HCT116 (cell line): Measurements from ENCODE around the gene PLRG1. TPM values are rescaled to one million over a fixed set of nuclear protein-coding genes. Genes with fewer than 3 reads are reported as not detected.

Experiments used
- ATAC-seq: fragments of 200-7000 bp; cut with Tn5 transposase; 2 replicates; pipeline ENCODE4 v1.9.1; 2020; ENCODE audit warnings: mild to moderate bottlenecking, moderate library complexity
- BruUV-seq: library from RNA; stranded (reverse); fragments of 400-500 nt; replicated peaks from 2 replicates; lab custom pipeline; 2021; lab: Mats Ljungman, UMichigan
- CTCF ChIA-PET: fragments of 300-600 bp; sonication (Branson Sonifier 250); formaldehyde crosslinking; loops from one replicate; lab custom pipeline; 2021; ENCODE audit warnings: antibody characterized with exemption; lab: Charles Lee
- POLR2A ChIA-PET: fragments of 300-600, 350-600 bp; sonication (Branson Sonifier 250); formaldehyde crosslinking; loops from one replicate; lab custom pipeline; 2021; ENCODE audit warnings: antibody characterized with exemption; lab: Charles Lee
- RAD21 ChIA-PET, 2 experiments: fragments of 300-600 bp; sonication (Branson Sonifier 250); formaldehyde crosslinking; loops; one replicate each; lab custom pipeline; 2023; ENCODE audit warnings: low total read pairs in 2 of 2; ENCODE audit not compliant: uncharacterized antibody in 2 of 2, unreplicated experiment in 2 of 2, low non-redundant PET in 1 of 2; lab: Charles Lee
- DNase-seq: peaks from one replicate; pipeline ENCODE4 v3.0.0-alpha.2; 2010; ENCODE audit warnings: low read depth, low spot score
- H2AFZ ChIP-seq: fragments of 200-600 bp; shearing (Covaris generic), sonication (generic); 2 replicates; pipeline ENCODE4 v1.6.1; 2017; ENCODE audit warnings: low read depth, mixed run types, mixed read lengths, antibody characterized with exemption, low read length; ENCODE audit not compliant: poor library complexity, severe bottlenecking
- H3K27ac ChIP-seq: 2 replicates; pipeline ENCODE4 v1.5.1; 2012; ENCODE audit warnings: low read depth, low read length
- H3K27me3 ChIP-seq: fragments of 200-600 bp; sonication (generic); 2 replicates; pipeline ENCODE4 v1.6.1; 2016; ENCODE audit warnings: mixed run types, low read length, mixed read lengths; ENCODE audit not compliant: insufficient read depth
- H3K36me3 ChIP-seq, 2 experiments: fragments of 200-500 bp in 1 of 2; fragments of 200-600 bp in 1 of 2; sonication (Bioruptor generic) in 1 of 2; sonication (generic) in 1 of 2; 2 replicates each; pipeline versions ENCODE4 v1.5.1 to v1.6.1; 2014 to 2016; ENCODE audit warnings: low read length in 2 of 2, inconsistent platforms in 1 of 2, mixed read lengths in 1 of 2, mixed run types in 1 of 2; ENCODE audit not compliant: insufficient read depth in 2 of 2, control insufficient read depth in 1 of 2
- H3K4me1 ChIP-seq, 2 experiments: fragments of 200-600 bp in 1 of 2; sonication (generic) in 1 of 2; 2 replicates each; pipeline versions ENCODE4 v1.5.1 to v1.6.1; 2012 to 2017; ENCODE audit warnings: low read length in 2 of 2, inconsistent platforms in 1 of 2, mild to moderate bottlenecking in 1 of 2, mixed read lengths in 1 of 2, mixed run types in 1 of 2, moderate library complexity in 1 of 2; ENCODE audit not compliant: insufficient read depth in 2 of 2, control insufficient read depth in 1 of 2
- H3K4me2 ChIP-seq: fragments of 200-600 bp; sonication (generic); 2 replicates; pipeline ENCODE4 v1.6.1; 2017; ENCODE audit warnings: mixed run types, low read length, mixed read lengths
- H3K4me3 ChIP-seq, 2 experiments: fragments of 200-600 bp in 1 of 2; sonication (generic) in 1 of 2; replicated peaks in 1 of 2; 2 replicates each; pipeline ENCODE4 v1.5.1; 2011 to 2016; ENCODE audit warnings: low read length in 2 of 2, control low read depth in 1 of 2, low read depth in 1 of 2, mild to moderate bottlenecking in 1 of 2, mixed read lengths in 1 of 2, mixed run types in 1 of 2
- H3K79me2 ChIP-seq: fragments of 200-600 bp; sonication (generic); 2 replicates; pipeline ENCODE4 v1.6.1; 2017; ENCODE audit warnings: mild to moderate bottlenecking, mixed run types, low read length, moderate library complexity, mixed read lengths; ENCODE audit not compliant: insufficient read depth
- H3K9ac ChIP-seq: fragments of 200-600 bp; sonication (generic); 2 replicates; pipeline ENCODE4 v1.6.1; 2016; ENCODE audit warnings: low read length, mixed read lengths
- H3K9me2 ChIP-seq: fragments of 200-600 bp; sonication (generic), shearing (Covaris generic); 2 replicates; pipeline ENCODE4 v1.6.1; 2017; ENCODE audit warnings: mixed run types, mild to moderate bottlenecking, moderate library complexity; ENCODE audit not compliant: insufficient read depth
- H3K9me3 ChIP-seq, 2 experiments: fragments of 200-500 bp in 1 of 2; fragments of 200-600 bp in 1 of 2; sonication (Bioruptor generic) in 1 of 2; sonication (generic) in 1 of 2; 2 replicates each; pipeline ENCODE4 v1.6.1; 2014 to 2017; ENCODE audit warnings: low read length in 2 of 2, mixed read lengths in 2 of 2, inconsistent platforms in 1 of 2, low read depth in 1 of 2, mild to moderate bottlenecking in 1 of 2, mixed run types in 1 of 2, moderate library complexity in 1 of 2; ENCODE audit not compliant: control insufficient read depth in 1 of 2, insufficient read depth in 1 of 2
- H4K20me1 ChIP-seq: fragments of 200-600 bp; sonication (generic), shearing (Covaris generic); 2 replicates; pipeline ENCODE4 v1.6.1; 2017; ENCODE audit warnings: mixed run types, mild to moderate bottlenecking, moderate library complexity; ENCODE audit not compliant: insufficient read depth
- CEBPB ChIP-seq: IDR thresholded peaks from 2 replicates; pipeline ENCODE4 v1.6.1; 2012; ENCODE audit warnings: low read depth
- EGR1 ChIP-seq: IDR thresholded peaks from 2 replicates; pipeline ENCODE4 v1.6.1; 2012; ENCODE audit warnings: low read depth
- ELF1 ChIP-seq: IDR thresholded peaks from 2 replicates; pipeline ENCODE4 v1.6.1; 2012; ENCODE audit warnings: low read depth, borderline replicate concordance
- EZH2 ChIP-seq: fragments of 200-600 bp; sonication (generic); IDR thresholded peaks from 2 replicates; pipeline ENCODE4 v1.6.1; 2017; ENCODE audit warnings: antibody characterized with exemption, mixed run types
- EZH2phosphoT487 ChIP-seq: fragments of 200-600 bp; IDR thresholded peaks from 2 replicates; pipeline ENCODE4 v1.6.1; 2018; ENCODE audit warnings: antibody characterized with exemption, borderline replicate concordance
- FOSL1 ChIP-seq: IDR thresholded peaks from 2 replicates; pipeline ENCODE4 v1.6.1; 2012; ENCODE audit warnings: low read depth
- JUND ChIP-seq: IDR thresholded peaks from 2 replicates; pipeline ENCODE4 v1.6.1; 2012
- MAX ChIP-seq: IDR thresholded peaks from 2 replicates; pipeline ENCODE4 v1.6.1; 2012
- POLR2A ChIP-seq: IDR thresholded peaks from 2 replicates; pipeline ENCODE4 v1.7.0; 2011; ENCODE audit warnings: borderline replicate concordance; ENCODE audit not compliant: insufficient read depth, insufficient read length; ENCODE audit errors: extremely low read depth
- POLR2AphosphoS5 ChIP-seq: IDR thresholded peaks from 2 replicates; pipeline ENCODE4 v1.6.1; 2011; ENCODE audit warnings: mild to moderate bottlenecking, low read depth, low read length, moderate library complexity
- RAD21 ChIP-seq: IDR thresholded peaks from 2 replicates; pipeline ENCODE4 v1.6.1; 2012; ENCODE audit warnings: low read depth, mild to moderate bottlenecking
- REST ChIP-seq: IDR thresholded peaks from 2 replicates; pipeline ENCODE4 v1.6.1; 2012; ENCODE audit warnings: low read depth
- SIN3A ChIP-seq: IDR thresholded peaks from 2 replicates; pipeline ENCODE4 v1.6.1; 2012; ENCODE audit warnings: low read depth
- SP1 ChIP-seq: IDR thresholded peaks from 2 replicates; pipeline ENCODE4 v1.6.1; 2012; ENCODE audit warnings: low read depth
- SRF ChIP-seq: IDR thresholded peaks from 2 replicates; pipeline ENCODE4 v1.6.1; 2012; ENCODE audit warnings: low read depth
- ZBTB33 ChIP-seq: IDR thresholded peaks from 2 replicates; pipeline ENCODE4 v1.6.1; 2011; ENCODE audit warnings: mild to moderate bottlenecking, low read length, moderate library complexity; ENCODE audit not compliant: insufficient replicate concordance; ENCODE audit errors: extremely low read depth
- intact Hi-C: fragments of 100-400 bp; cut with micrococcal nuclease; formaldehyde crosslinking; loops from 2 replicates; pipeline ENCODE4 v1.10.0; 2022
- total RNA-seq: library from RNA; stranded (reverse); gene quantifications from one replicate; pipeline ENCODE4 v1.2.1, GENCODE V29; 2021; ENCODE audit not compliant: unreplicated experiment

The PLRG1 gene
- total RNA-seq, 1 experiment from 2014 or later = 141 TPM

GRCh38 chr4:154517591-154517990 is 32.6 kb downstream of the PLRG1 start:
- TF ChIP-seq ZBTB33 (no peak), SP1 (no peak), SIN3A (no peak)
- ATAC-seq (no peak), DNase-seq (no peak)
- no peak overlapping the region for H3K27ac ChIP-seq
- POLR2A ChIA-PET = no interaction called here
- no peaks in the 10 kb centered on the region for H4K20me1 ChIP-seq
- H3K9ac ChIP-seq = no peak overlapping the region
- CTCF ChIA-PET = interaction anchor here (1.1 kb wide), 1 partner anchor 11 kb away, joined by 6 read pairs; no protein-coding TSS in a partner anchor
- no TSS peak for BruUV-seq
- no peak overlapping the region for H2AFZ ChIP-seq
- no peaks in the 10 kb centered on the region for H3K9me3 ChIP-seq
- H3K36me3 ChIP-seq = no peaks in the 10 kb centered on the region
- no peaks in the 10 kb centered on the region for H3K79me2 ChIP-seq
- RAD21 ChIA-PET = no interaction called here
- H3K4me3 ChIP-seq = no peak overlapping the region
- H3K27me3 ChIP-seq = peaks cover 3% of the 10 kb centered on the region; the same call in 1 of the 2 replicates
- no peaks in the 10 kb centered on the region for H3K9me2 ChIP-seq
- H3K4me2 ChIP-seq = no peak overlapping the region
- intact Hi-C loops = no loop called here
- no peaks in the 10 kb centered on the region for H3K4me1 ChIP-seq

- intact Hi-C loops = no loop called here
- no TSS peak for BruUV-seq
- H2AFZ ChIP-seq = no peak overlapping the region
- H3K36me3 ChIP-seq = no peaks in the 10 kb centered on the region
- H3K27me3 ChIP-seq = peaks cover 3% of the 10 kb centered on the region; the same call in 1 of the 2 replicates
- no peak overlapping the region for H3K4me3 ChIP-seq
- RAD21 ChIA-PET = no interaction called here
- H3K4me2 ChIP-seq = no peak overlapping the region
- H3K79me2 ChIP-seq = no peaks in the 10 kb centered on the region
- H4K20me1 ChIP-seq = no peaks in the 10 kb centered on the region
- no peaks in the 10 kb centered on the region for H3K9me3 ChIP-seq
- H3K4me1 ChIP-seq = no peaks in the 10 kb centered on the region
- ATAC-seq (no peak), DNase-seq (no peak)
- no peak overlapping the region for H3K27ac ChIP-seq
- CTCF ChIA-PET = interaction anchor here (2.2 kb wide), 1 partner anchor 10 kb away, joined by 12 read pairs; no protein-coding TSS in a partner anchor
- no peak overlapping the region for H3K9ac ChIP-seq
- POLR2A ChIA-PET = no interaction called here
- no peaks in the 10 kb centered on the region for H3K9me2 ChIP-seq
- TF ChIP-seq CEBPB = no peak
- no peak for TF ChIP-seq SP1
- TF ChIP-seq ELF1 = no peak
- TF ChIP-seq JUND = no peak
- TF ChIP-seq MAX = no peak
- no peak for TF ChIP-seq EZH2
- no peak for TF ChIP-seq EGR1
- no peak for TF ChIP-seq POLR2A
- no peak for TF ChIP-seq SIN3A
- TF ChIP-seq RAD21 = no peak
- no peak for TF ChIP-seq SRF
- no peak for TF ChIP-seq REST
- TF ChIP-seq EZH2phosphoT487 = no peak
- TF ChIP-seq POLR2AphosphoS5 = no peak
- TF ChIP-seq FOSL1 = no peak
These were observed 33.7 kb downstream of the PLRG1 start for GRCh38 chr4:154516318-154517029.
